GM12878 (cell line): Measurements from ENCODE around the gene SLC4A8. TPM values are rescaled to one million over a fixed set of nuclear protein-coding genes. Genes with fewer than 3 reads are reported as not detected.

Experiments used
- BHLHE40 ChIP-seq, 2 experiments: fragments of 450-650 bp in 1 of 2; IDR thresholded peaks; 2 replicates each; pipeline ENCODE4 v1.6.1; 2011 to 2017; ENCODE audit warnings: low read depth in 2 of 2, borderline replicate concordance in 1 of 2, improper control_type of control experiment in 1 of 2, low read length in 1 of 2, mild to moderate bottlenecking in 1 of 2
- CREM ChIP-seq: IDR thresholded peaks from 2 replicates; pipeline ENCODE4 v1.6.1; 2014; ENCODE audit warnings: antibody characterized with exemption, low read depth
- CUX1 ChIP-seq: IDR thresholded peaks from 2 replicates; pipeline ENCODE4 v1.6.1; 2012; ENCODE audit warnings: improper control_type of control experiment, low read depth, low read length; ENCODE audit not compliant: insufficient replicate concordance
- FOS ChIP-seq: IDR thresholded peaks from 3 replicates; pipeline ENCODE4 v1.6.1; 2011; ENCODE audit warnings: borderline replicate concordance; ENCODE audit not compliant: insufficient read length; ENCODE audit errors: extremely low read depth
- KDM1A ChIP-seq: fragments of 200-600 bp; sonication (generic); IDR thresholded peaks from 2 replicates; pipeline ENCODE4 v1.6.1; 2016; ENCODE audit warnings: borderline replicate concordance
- KLF5 ChIP-seq: fragments of 450-650 bp; IDR thresholded peaks from 2 replicates; pipeline ENCODE4 v1.6.1; 2014; ENCODE audit warnings: mild to moderate bottlenecking; ENCODE audit not compliant: partially characterized antibody
- NFIC ChIP-seq: IDR thresholded peaks from 2 replicates; pipeline ENCODE4 v1.6.1; 2012; ENCODE audit warnings: low read depth, mild to moderate bottlenecking, inconsistent platforms, low read length, moderate library complexity
- NFYA ChIP-seq: IDR thresholded peaks from 2 replicates; pipeline ENCODE4 v1.6.1; 2011; ENCODE audit warnings: low read depth, mild to moderate bottlenecking, low read length, improper control_type of control experiment, borderline replicate concordance
- NFYB ChIP-seq: IDR thresholded peaks from 2 replicates; pipeline ENCODE4 v1.6.1; 2011; ENCODE audit warnings: low read depth, mild to moderate bottlenecking, low read length, improper control_type of control experiment, moderate library complexity; ENCODE audit not compliant: insufficient read depth
- NR2C2 ChIP-seq: IDR thresholded peaks from 2 replicates; pipeline ENCODE4 v1.6.1; 2011; ENCODE audit warnings: borderline replicate concordance, low read depth; ENCODE audit not compliant: control insufficient read depth, insufficient read length
- PKNOX1 ChIP-seq: fragments of 450-650 bp; IDR thresholded peaks from 2 replicates; pipeline ENCODE4 v1.6.1; 2016; ENCODE audit warnings: mild to moderate bottlenecking
- POLR2A ChIP-seq: IDR thresholded peaks from 2 replicates; pipeline ENCODE4 v1.6.1; 2011; ENCODE audit warnings: low read depth, mild to moderate bottlenecking, low read length
- POU2F2 ChIP-seq: IDR thresholded peaks from 3 replicates; pipeline ENCODE4 v1.6.1; 2011; ENCODE audit warnings: low read depth, mild to moderate bottlenecking, low read length, borderline replicate concordance
- RAD21 ChIP-seq: IDR thresholded peaks from 2 replicates; pipeline ENCODE4 v1.6.1; 2011; ENCODE audit warnings: mild to moderate bottlenecking, low read depth, low read length, moderate library complexity; ENCODE audit not compliant: insufficient read depth
- RELA ChIP-seq: fragments of 450-650 bp; IDR thresholded peaks from 2 replicates; pipeline ENCODE4 v1.8.0; 2014; ENCODE audit warnings: borderline replicate concordance; ENCODE audit not compliant: partially characterized antibody
- RELB ChIP-seq: fragments of 450-650 bp; IDR thresholded peaks from 2 replicates; pipeline ENCODE4 v1.6.1; 2017; ENCODE audit warnings: low read depth, mild to moderate bottlenecking, moderate library complexity
- SIN3A ChIP-seq: IDR thresholded peaks from 2 replicates; pipeline ENCODE4 v1.6.1; 2012; ENCODE audit warnings: low read depth, low read length, improper control_type of control experiment
- SREBF2 ChIP-seq: IDR thresholded peaks from 2 replicates; pipeline ENCODE4 v1.6.1; 2012; ENCODE audit warnings: mild to moderate bottlenecking, low read length
- SRF ChIP-seq, 2 experiments: IDR thresholded peaks; 2 replicates each; pipeline ENCODE4 v1.6.1; 2011; ENCODE audit warnings: low read depth in 2 of 2, low read length in 2 of 2, mild to moderate bottlenecking in 1 of 2, moderate library complexity in 1 of 2
- SUZ12 ChIP-seq: fragments of 200-600 bp; sonication (generic); IDR thresholded peaks from one replicate; pipeline ENCODE4 v1.6.1; 2018; ENCODE audit warnings: antibody characterized with exemption, mild to moderate bottlenecking; ENCODE audit not compliant: unreplicated experiment
- ZSCAN29 ChIP-seq: fragments of 450-650 bp; IDR thresholded peaks from 2 replicates; pipeline ENCODE4 v1.6.1; 2017; ENCODE audit warnings: mild to moderate bottlenecking, moderate library complexity
- ZZZ3 ChIP-seq: IDR thresholded peaks from 2 replicates; pipeline ENCODE4 v1.6.1; 2011; ENCODE audit warnings: low read depth; ENCODE audit not compliant: control insufficient read depth, insufficient read length
- polyA plus RNA-seq, 11 experiments: library from polyadenylated mRNA; depleted of rRNA in 4 of 11; unstranded in 6 of 11; stranded (reverse) in 5 of 11; fragments of >200 nt; fragmentation: Nextera tagmentation in 4 of 11; fragmentation: Illumina TruSeq in 1 of 11; extraction: Ambion mirVana in 4 of 11; extraction: Trizol in 1 of 11; gene quantifications; 1 replicate in 1 of 11; 2 replicates in 10 of 11; pipeline versions ENCODE4 v1.2.1 to v1.2.3, GENCODE V29; 2011 to 2016; ENCODE audit warnings: inconsistent platforms in 2 of 11, missing spikeins in 2 of 11, low read depth in 1 of 11
- total RNA-seq, 4 experiments: library from RNA; depleted of rRNA in 3 of 4; stranded (reverse); fragments of >200 nt in 3 of 4; fragmentation: Illumina TruSeq in 1 of 4; extraction: Trizol in 1 of 4; gene quantifications; 2 replicates each; pipeline versions ENCODE4 v1.2.1 to v1.2.3, GENCODE V29; 2013 to 2021

The SLC4A8 gene
- total and polyA plus RNA-seq, 10 of the 15 experiments (the other 5 are each of a cell fraction or from before 2014, with no cell fraction given) = 1.4 to 7.7 (median 3.7) TPM

- TF ChIP-seq PKNOX1 (0 out of 2 replicates have a peak, but pooled peaks have one; percentile 29), KDM1A (no peak), NFIC (no peak), POLR2A (peak; percentile 64), RAD21 (no peak), NR2C2 (no peak), RELB (0 out of 2 replicates have a peak, but pooled peaks have one; percentile 19), ZSCAN29 (no peak), CREM (no peak), FOS (no peak), SRF (IDR thresholded peaks at IDR 0.05; ENCODE audit: low read depth in 2 of 2, low read length in 2 of 2) (no peak), SIN3A (no peak), NFYB (no peak), BHLHE40 (IDR thresholded peaks at IDR 0.05; ENCODE audit: borderline replicate concordance in 1 of 2, low read depth in 2 of 2, low read length in 1 of 2) (peak; percentile 72 to 79), SREBF2 (no peak), KLF5 (no peak), NFYA (no peak), POU2F2 (peak; percentile 42; the same call in 1 of the 3 replicates), ZZZ3 (no peak), RELA (no peak), CUX1 (no peak), SUZ12 (no peak)
These were observed 31.9 kb upstream of the SLC4A8 start (continued) for GRCh38 chr12:51392556-51393237.
